Uterus (tissue), 4 donors: ENCODE results near the gene PTPRN2. TPM values are rescaled to one million over a fixed set of nuclear protein-coding genes. Genes with fewer than 3 reads are reported as not detected.

Source experiments
- DNase-seq, 2 donors: peaks; one replicate each; pipeline ENCODE4 v3.0.0-alpha.2; 2019 to 2020
- H3K27ac ChIP-seq, 2 donors: fragments of 200-600 bp; sonication (generic); 1 replicate in 1 of 2; 2 replicates in 1 of 2; pipeline ENCODE4 v1.5.1; 2016 to 2018
- H3K27me3 ChIP-seq, 2 donors: fragments of 200-600 bp; sonication (generic); one replicate each; pipeline ENCODE4 v1.5.1; 2018 to 2019; ENCODE audit warnings: control low read depth in 1 of 2
- H3K36me3 ChIP-seq, 2 donors: fragments of 200-600 bp; sonication (generic); one replicate each; pipeline ENCODE4 v1.5.1; 2019; ENCODE audit warnings: control low read depth in 1 of 2
- H3K4me1 ChIP-seq, 2 donors: fragments of 200-600 bp; sonication (generic); one replicate each; pipeline ENCODE4 v1.5.1; 2018 to 2019; ENCODE audit warnings: control low read depth in 1 of 2
- H3K4me3 ChIP-seq, 2 donors: fragments of 200-600 bp; sonication (generic); 1 replicate in 1 of 2; 2 replicates in 1 of 2; pipeline ENCODE4 v1.5.1; 2018 to 2019; ENCODE audit warnings: mild to moderate bottlenecking in 1 of 2
- H3K9me3 ChIP-seq, 2 donors: fragments of 200-600 bp; sonication (generic); one replicate each; pipeline ENCODE4 v1.5.1; 2019; ENCODE audit warnings: control low read depth in 1 of 2
- POLR2A ChIP-seq, 2 donors: fragments of 450-650 bp; IDR thresholded peaks; one replicate each; pipeline ENCODE4 v1.6.1; 2016; ENCODE audit warnings: antibody characterized with exemption in 2 of 2, mild to moderate bottlenecking in 1 of 2, moderate library complexity in 1 of 2
- intact Hi-C: fragments of 100-400 bp; cut with DNase I; formaldehyde crosslinking; loops from one replicate; pipeline ENCODE4 v1.15.1; 2023; ENCODE audit warnings: low total_unique reads
- total RNA-seq, 4 donors: library from RNA; depleted of rRNA in 3 of 4; stranded (reverse); fragments of >200 nt in 3 of 4; gene quantifications; one replicate each; pipeline versions ENCODE4 v1.1.0 to v1.2.4, GENCODE V29; 2014 to 2023
- TF ChIP-seq, protein P1 (sequence below), 4 experiments: fragments of 200-600 bp in 2 of 4; fragments of 450-650 bp in 2 of 4; sonication (generic) in 2 of 4; IDR thresholded peaks; one replicate each; pipeline ENCODE4 v1.5.1; 2016 to 2019; ENCODE audit warnings: antibody characterized with exemption in 4 of 4, mild to moderate bottlenecking in 2 of 4, moderate library complexity in 1 of 4
- donor health status: DM: yes; HTN: yes; CAD: no.

The PTPRN2 gene
- total RNA-seq, 4 donors from 2014 or later = 1.2 to 5.2 (median 2.3) TPM

DNA sequence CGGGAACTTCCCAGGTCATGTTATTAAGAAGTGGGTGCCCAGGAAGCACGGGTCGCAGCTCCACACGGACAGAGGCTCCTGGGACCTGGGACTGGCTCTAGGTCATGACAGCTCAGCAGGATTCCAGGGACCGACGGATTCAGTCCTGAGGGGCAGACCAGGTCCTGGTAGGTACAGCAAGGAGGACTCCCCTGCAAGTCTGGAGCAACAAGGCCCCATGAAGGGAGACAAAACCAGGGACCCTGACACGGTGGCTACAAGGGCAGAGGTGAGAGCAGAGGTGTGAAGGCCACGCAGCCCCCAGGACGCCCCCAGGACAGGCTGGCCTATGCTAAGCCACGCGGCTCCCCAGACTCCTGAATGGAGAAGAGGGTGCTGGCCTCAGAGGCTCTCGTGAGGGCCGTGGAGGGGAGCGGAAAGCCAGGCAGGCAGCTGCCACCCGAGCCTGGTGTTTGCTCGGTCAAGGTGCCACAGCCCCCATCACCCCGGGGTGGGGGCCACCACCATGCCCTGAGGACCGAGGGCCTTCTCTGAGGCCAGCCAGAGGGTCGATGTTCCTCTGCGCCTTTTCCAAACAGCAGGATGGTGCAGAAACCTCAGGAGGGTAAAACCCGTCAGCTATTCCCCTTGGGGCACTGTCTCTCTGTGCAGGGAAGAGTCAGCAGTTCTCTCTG is 348.9 kb downstream of the PTPRN2 start:
- TF ChIP-seq, protein P1, sequence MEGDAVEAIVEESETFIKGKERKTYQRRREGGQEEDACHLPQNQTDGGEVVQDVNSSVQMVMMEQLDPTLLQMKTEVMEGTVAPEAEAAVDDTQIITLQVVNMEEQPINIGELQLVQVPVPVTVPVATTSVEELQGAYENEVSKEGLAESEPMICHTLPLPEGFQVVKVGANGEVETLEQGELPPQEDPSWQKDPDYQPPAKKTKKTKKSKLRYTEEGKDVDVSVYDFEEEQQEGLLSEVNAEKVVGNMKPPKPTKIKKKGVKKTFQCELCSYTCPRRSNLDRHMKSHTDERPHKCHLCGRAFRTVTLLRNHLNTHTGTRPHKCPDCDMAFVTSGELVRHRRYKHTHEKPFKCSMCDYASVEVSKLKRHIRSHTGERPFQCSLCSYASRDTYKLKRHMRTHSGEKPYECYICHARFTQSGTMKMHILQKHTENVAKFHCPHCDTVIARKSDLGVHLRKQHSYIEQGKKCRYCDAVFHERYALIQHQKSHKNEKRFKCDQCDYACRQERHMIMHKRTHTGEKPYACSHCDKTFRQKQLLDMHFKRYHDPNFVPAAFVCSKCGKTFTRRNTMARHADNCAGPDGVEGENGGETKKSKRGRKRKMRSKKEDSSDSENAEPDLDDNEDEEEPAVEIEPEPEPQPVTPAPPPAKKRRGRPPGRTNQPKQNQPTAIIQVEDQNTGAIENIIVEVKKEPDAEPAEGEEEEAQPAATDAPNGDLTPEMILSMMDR (IDR thresholded peaks at IDR 0.05) = no peak
- TF ChIP-seq POLR2A (IDR thresholded peaks at IDR 0.05) = no peak
- DNase-seq = no peak
- Histone ChIP-seq H3K4me3 (no peak overlapping the region), H3K27me3 (no peaks in the 10 kb centered on the region), H3K36me3 (no peaks in the 10 kb centered on the region), H3K27ac (no peak overlapping the region), H3K9me3 (no peaks in the 10 kb centered on the region), H3K4me1 (no peaks in the 10 kb centered on the region)
- intact Hi-C loops = no loop called here

GRCh38 chr7:158237672-158238335 is 349.8 kb downstream of the PTPRN2 start:
- Histone ChIP-seq H3K4me3 (no peak overlapping the region), H3K9me3 (no peaks in the 10 kb centered on the region), H3K27ac (no peak overlapping the region), H3K4me1 (no peaks in the 10 kb centered on the region), H3K27me3 (no peaks in the 10 kb centered on the region), H3K36me3 (no peaks in the 10 kb centered on the region)
- intact Hi-C loops = no loop called here
- TF ChIP-seq, protein P1 (IDR thresholded peaks at IDR 0.05) = no peak
- no peak for TF ChIP-seq POLR2A (IDR thresholded peaks at IDR 0.05)
- DNase-seq = no peak

- no peak for DNase-seq
- no peak for TF ChIP-seq POLR2A (IDR thresholded peaks at IDR 0.05)
- TF ChIP-seq, protein P1 (IDR thresholded peaks at IDR 0.05) = no peak
- Histone ChIP-seq H3K4me3 (no peak overlapping the region), H3K27ac (no peak overlapping the region), H3K4me1 (no peaks in the 10 kb centered on the region), H3K36me3 (no peaks in the 10 kb centered on the region), H3K9me3 (no peaks in the 10 kb centered on the region), H3K27me3 (no peaks in the 10 kb centered on the region)
- intact Hi-C loops = no loop called here
Observed at GRCh38 chr7:158236400-158236799, 351.2 kb downstream of the PTPRN2 start.

DNA sequence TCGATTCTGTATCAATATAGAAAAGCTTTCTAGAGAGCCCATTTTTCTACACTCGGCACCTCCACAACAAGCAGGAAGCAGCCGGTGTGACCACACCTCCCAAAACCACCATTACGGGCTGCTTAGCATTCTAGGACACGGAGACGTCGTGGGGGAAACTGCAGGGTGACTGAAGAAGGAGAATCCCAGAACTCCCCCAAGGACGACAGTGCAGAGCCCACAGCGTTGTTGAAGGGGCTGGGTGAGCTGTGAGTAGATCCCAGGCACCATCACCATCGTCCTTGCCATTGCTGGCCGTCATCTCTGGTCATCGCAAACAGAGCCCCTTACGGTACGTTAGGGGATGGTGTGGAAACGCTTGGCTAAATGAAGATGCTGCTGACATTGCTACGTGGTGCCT is 351.8 kb downstream of the PTPRN2 start:
- no peak for DNase-seq
- H3K4me3 ChIP-seq = no peak overlapping the region
- H3K4me1 ChIP-seq = no peaks in the 10 kb centered on the region
- intact Hi-C loops = no loop called here
- H3K27me3 ChIP-seq = no peaks in the 10 kb centered on the region
- no peak overlapping the region for H3K27ac ChIP-seq
- H3K9me3 ChIP-seq = no peaks in the 10 kb centered on the region
- no peaks in the 10 kb centered on the region for H3K36me3 ChIP-seq
- TF ChIP-seq, protein P1 (IDR thresholded peaks at IDR 0.05) = no peak
- TF ChIP-seq POLR2A (IDR thresholded peaks at IDR 0.05) = no peak

DNA sequence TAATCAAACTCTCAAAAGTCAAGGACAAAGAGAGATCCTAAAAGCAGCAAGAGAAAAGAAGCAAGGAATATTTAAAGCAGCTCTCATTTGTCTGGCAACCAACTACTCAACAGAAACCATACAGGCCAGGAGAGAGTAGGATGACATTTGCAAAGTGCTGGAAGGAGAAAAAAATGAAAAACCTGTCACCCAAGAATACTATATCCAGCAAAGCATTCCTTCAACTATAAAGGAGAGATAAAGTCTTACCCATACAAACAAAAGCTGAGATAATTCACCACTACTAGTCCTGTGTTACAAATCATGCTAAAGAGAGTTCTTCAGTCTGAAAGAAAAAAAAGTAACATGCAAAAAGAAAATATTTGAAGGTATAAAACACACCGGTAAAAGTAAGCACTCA is 357.7 kb downstream of the PTPRN2 start:
- no peak for DNase-seq
- no peaks in the 10 kb centered on the region for H3K4me1 ChIP-seq
- no peak overlapping the region for H3K27ac ChIP-seq
- H3K27me3 ChIP-seq = no peaks in the 10 kb centered on the region
- no peaks in the 10 kb centered on the region for H3K9me3 ChIP-seq
- TF ChIP-seq, protein P1 (IDR thresholded peaks at IDR 0.05) = no peak
- no peak for TF ChIP-seq POLR2A (IDR thresholded peaks at IDR 0.05)
- H3K4me3 ChIP-seq = no peak overlapping the region
- H3K36me3 ChIP-seq = no peaks in the 10 kb centered on the region
- intact Hi-C loops = no loop called here
